Panc1 (cell line): ENCODE measurements around the gene SYNGR4. TPM values are rescaled to one million over a fixed set of nuclear protein-coding genes. Genes with fewer than 3 reads are reported as not detected.

ENCODE experiments used
- ATAC-seq: fragments of 200-7000 bp; cut with Tn5 transposase; 2 replicates; pipeline ENCODE4 v1.9.1; 2020; ENCODE audit warnings: mild to moderate bottlenecking, moderate library complexity
- BruUV-seq: library from RNA; stranded (reverse); fragments of 400-500 nt; replicated peaks from 2 replicates; lab custom pipeline; 2021; lab: Mats Ljungman, UMichigan
- CTCF ChIA-PET: fragments of 300-600 bp; sonication (Branson Sonifier 250); formaldehyde crosslinking; loops from one replicate; lab custom pipeline; 2022; ENCODE audit warnings: antibody characterized with exemption; lab: Charles Lee
- POLR2A ChIA-PET: fragments of 300-600 bp; sonication (Branson Sonifier 250); formaldehyde crosslinking; loops from one replicate; lab custom pipeline; 2022; ENCODE audit warnings: antibody characterized with exemption; lab: Charles Lee
- DNase-seq: peaks from one replicate; pipeline ENCODE4 v3.0.0-alpha.2; 2010; ENCODE audit warnings: low read depth, low spot score
- H3K27ac ChIP-seq: 2 replicates; pipeline ENCODE4 v1.5.1; 2011; ENCODE audit warnings: mild to moderate bottlenecking, low read length, inconsistent platforms
- H3K27me3 ChIP-seq: fragments of 200-500 bp; sonication (Bioruptor generic); 2 replicates; pipeline ENCODE4 v1.6.0; 2014; ENCODE audit warnings: low read length, inconsistent platforms; ENCODE audit not compliant: control insufficient read depth, insufficient read depth
- H3K36me3 ChIP-seq: fragments of 200-500 bp; sonication (Bioruptor generic); 2 replicates; pipeline ENCODE4 v1.5.1; 2014; ENCODE audit warnings: inconsistent platforms, mild to moderate bottlenecking, low read length, moderate library complexity; ENCODE audit not compliant: control insufficient read depth, insufficient read depth
- H3K4me1 ChIP-seq: 2 replicates; pipeline ENCODE4 v1.5.1; 2011; ENCODE audit warnings: inconsistent platforms, mild to moderate bottlenecking, low read length, moderate library complexity; ENCODE audit not compliant: control insufficient read depth, insufficient read depth
- H3K4me3 ChIP-seq, 2 experiments: 2 replicates each; pipeline ENCODE4 v1.5.1; 2011 to 2012; ENCODE audit warnings: low read depth in 2 of 2, low read length in 2 of 2, mild to moderate bottlenecking in 2 of 2, inconsistent platforms in 1 of 2, moderate library complexity in 1 of 2
- H3K9me3 ChIP-seq: fragments of 200-500 bp; sonication (Bioruptor generic); 2 replicates; pipeline ENCODE4 v1.5.1; 2014; ENCODE audit warnings: low read depth, mild to moderate bottlenecking, inconsistent platforms, low read length, moderate library complexity; ENCODE audit not compliant: control insufficient read depth, insufficient read depth
- CTCF ChIP-seq: fragments of 450-650 bp; IDR thresholded peaks from 2 replicates; pipeline ENCODE4 v1.5.1; 2017; ENCODE audit warnings: mild to moderate bottlenecking
- POLR2AphosphoS5 ChIP-seq: IDR thresholded peaks from 2 replicates; pipeline ENCODE4 v1.6.1; 2012; ENCODE audit warnings: mild to moderate bottlenecking, low read depth, low read length, moderate library complexity
- REST ChIP-seq, 2 experiments: IDR thresholded peaks; 2 replicates each; pipeline ENCODE4 v1.6.1; 2011 to 2012; ENCODE audit warnings: low read depth in 2 of 2, control low read depth in 1 of 2, low read length in 1 of 2, mild to moderate bottlenecking in 1 of 2, moderate library complexity in 1 of 2; ENCODE audit not compliant: insufficient read depth in 1 of 2
- SIN3A ChIP-seq: IDR thresholded peaks from 2 replicates; pipeline ENCODE4 v1.6.1; 2012; ENCODE audit warnings: low read depth, mild to moderate bottlenecking, low read length, moderate library complexity, borderline replicate concordance; ENCODE audit not compliant: insufficient read depth
- TCF7L2 ChIP-seq: IDR thresholded peaks from 2 replicates; pipeline ENCODE4 v1.6.1; 2011; ENCODE audit warnings: mild to moderate bottlenecking, low read depth, low read length, inconsistent platforms
- in situ Hi-C: cut with HindIII; loops from 2 replicates; pipeline ENCODE4 v1.10.0; 2016; ENCODE audit warnings: low sequenced_read_pairs, low pct_unique_long_range_greater_than_20kb
- intact Hi-C: fragments of 100-400 bp; cut with micrococcal nuclease; formaldehyde crosslinking; loops from one replicate; pipeline ENCODE4 v1.10.0; 2022; ENCODE audit not compliant: unreplicated experiment
- total RNA-seq: library from RNA; stranded (reverse); gene quantifications from one replicate; pipeline ENCODE4 v1.2.1, GENCODE V29; 2021; ENCODE audit not compliant: unreplicated experiment

Gene SYNGR4
- total RNA-seq, 1 experiment from 2014 or later = 0.39 TPM

GRCh38 chr19:48329167-48329891 lies 34.8 kb upstream of the SYNGR4 start:
- DNase-seq (no peak), ATAC-seq (no peak)
- Histone ChIP-seq H3K4me3 (no peak overlapping the region), H3K27me3 (no peaks in the 10 kb centered on the region), H3K36me3 (no peaks in the 10 kb centered on the region), H3K4me1 (peaks cover 7% of the 10 kb centered on the region), H3K27ac (no peak overlapping the region), H3K9me3 (no peaks in the 10 kb centered on the region)
- ChIA-PET CTCF (no interaction called here), POLR2A (no interaction called here)
- BruUV-seq = no TSS peak
- in situ Hi-C loops (no loop called here), intact Hi-C loops (no loop called here)
- TF ChIP-seq SIN3A (no peak), POLR2AphosphoS5 (no peak), CTCF (no peak), TCF7L2 (no peak), REST (IDR thresholded peaks at IDR 0.05; ENCODE audit: insufficient read depth in 1 of 2, low read depth in 2 of 2, low read length in 1 of 2) (no peak)

GRCh38 chr19:48330012-48330681 lies 34.0 kb upstream of the SYNGR4 start:
- in situ Hi-C loops = no loop called here
- ATAC-seq (no peak), DNase-seq (no peak)
- no peaks in the 10 kb centered on the region for H3K27me3 ChIP-seq
- BruUV-seq = no TSS peak
- intact Hi-C loops = no loop called here
- no peak overlapping the region for H3K27ac ChIP-seq
- H3K4me1 ChIP-seq = peaks cover 7% of the 10 kb centered on the region
- CTCF ChIA-PET = no interaction called here
- H3K4me3 ChIP-seq = no peak overlapping the region; a peak in 1 of 4 replicates
- POLR2A ChIA-PET = no interaction called here
- H3K36me3 ChIP-seq = no peaks in the 10 kb centered on the region
- TF ChIP-seq TCF7L2 = no peak
- TF ChIP-seq CTCF = no peak
- no peak for TF ChIP-seq POLR2AphosphoS5
- TF ChIP-seq REST (IDR thresholded peaks at IDR 0.05; ENCODE audit: insufficient read depth in 1 of 2, low read depth in 2 of 2, low read length in 1 of 2) = no peak
- no peak for TF ChIP-seq SIN3A
- no peaks in the 10 kb centered on the region for H3K9me3 ChIP-seq
